Measurements from ENCODE around the gene CARD11. TPM values are rescaled to one million over a fixed set of nuclear protein-coding genes. Genes with fewer than 3 reads are reported as not detected.

The CARD11 gene
- total RNA-seq, 6 experiments from 2014 or later = not detected

DNA sequence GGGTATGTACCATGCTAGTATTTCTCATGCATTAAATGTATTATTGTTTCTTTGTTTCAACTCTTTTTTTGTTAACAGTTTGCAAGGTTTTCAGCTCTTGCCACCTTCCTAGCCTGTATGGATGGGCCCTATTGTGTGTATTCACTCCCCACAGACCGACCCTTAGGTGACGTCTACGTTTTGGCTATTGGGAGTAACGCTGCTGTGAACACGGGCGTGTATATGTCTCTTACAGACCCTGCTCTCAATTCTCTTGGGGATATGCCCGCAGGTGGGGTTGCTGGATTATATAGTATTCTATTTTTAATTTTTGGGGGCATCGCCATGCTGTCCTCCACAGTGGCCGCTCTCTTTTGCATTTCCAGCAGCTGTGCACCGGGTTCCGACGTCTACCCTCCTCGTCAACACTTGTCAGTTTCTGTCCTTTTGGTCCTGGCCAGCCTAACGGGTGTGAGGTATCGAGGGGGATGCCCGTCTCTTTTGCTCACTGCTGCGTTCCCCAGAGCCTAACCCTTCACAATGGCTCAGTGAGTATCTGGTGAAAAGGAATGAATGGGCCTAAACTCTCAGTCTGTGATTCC, 135.5 kb downstream of the CARD11 start:
- H3K4me3 Mint-ChIP-seq = no peak overlapping the region
- peaks cover 4% of the 10 kb centered on the region; the same call in 1 of the 2 replicates for H3K9me3 Mint-ChIP-seq
- no peak overlapping the region for H3K27ac Mint-ChIP-seq
- no peaks in the 10 kb centered on the region for H3K4me1 Mint-ChIP-seq (ENCODE audit: low read depth)
- H3K27me3 Mint-ChIP-seq (ENCODE audit: insufficient read depth) = peaks cover 5% of the 10 kb centered on the region
- no peaks in the 10 kb centered on the region for H3K36me3 Mint-ChIP-seq (ENCODE audit: low read depth)
- no peak for DNase-seq
- TF ChIP-seq, protein P1, sequence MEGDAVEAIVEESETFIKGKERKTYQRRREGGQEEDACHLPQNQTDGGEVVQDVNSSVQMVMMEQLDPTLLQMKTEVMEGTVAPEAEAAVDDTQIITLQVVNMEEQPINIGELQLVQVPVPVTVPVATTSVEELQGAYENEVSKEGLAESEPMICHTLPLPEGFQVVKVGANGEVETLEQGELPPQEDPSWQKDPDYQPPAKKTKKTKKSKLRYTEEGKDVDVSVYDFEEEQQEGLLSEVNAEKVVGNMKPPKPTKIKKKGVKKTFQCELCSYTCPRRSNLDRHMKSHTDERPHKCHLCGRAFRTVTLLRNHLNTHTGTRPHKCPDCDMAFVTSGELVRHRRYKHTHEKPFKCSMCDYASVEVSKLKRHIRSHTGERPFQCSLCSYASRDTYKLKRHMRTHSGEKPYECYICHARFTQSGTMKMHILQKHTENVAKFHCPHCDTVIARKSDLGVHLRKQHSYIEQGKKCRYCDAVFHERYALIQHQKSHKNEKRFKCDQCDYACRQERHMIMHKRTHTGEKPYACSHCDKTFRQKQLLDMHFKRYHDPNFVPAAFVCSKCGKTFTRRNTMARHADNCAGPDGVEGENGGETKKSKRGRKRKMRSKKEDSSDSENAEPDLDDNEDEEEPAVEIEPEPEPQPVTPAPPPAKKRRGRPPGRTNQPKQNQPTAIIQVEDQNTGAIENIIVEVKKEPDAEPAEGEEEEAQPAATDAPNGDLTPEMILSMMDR (IDR thresholded peaks at IDR 0.05) = no peak

DNA sequence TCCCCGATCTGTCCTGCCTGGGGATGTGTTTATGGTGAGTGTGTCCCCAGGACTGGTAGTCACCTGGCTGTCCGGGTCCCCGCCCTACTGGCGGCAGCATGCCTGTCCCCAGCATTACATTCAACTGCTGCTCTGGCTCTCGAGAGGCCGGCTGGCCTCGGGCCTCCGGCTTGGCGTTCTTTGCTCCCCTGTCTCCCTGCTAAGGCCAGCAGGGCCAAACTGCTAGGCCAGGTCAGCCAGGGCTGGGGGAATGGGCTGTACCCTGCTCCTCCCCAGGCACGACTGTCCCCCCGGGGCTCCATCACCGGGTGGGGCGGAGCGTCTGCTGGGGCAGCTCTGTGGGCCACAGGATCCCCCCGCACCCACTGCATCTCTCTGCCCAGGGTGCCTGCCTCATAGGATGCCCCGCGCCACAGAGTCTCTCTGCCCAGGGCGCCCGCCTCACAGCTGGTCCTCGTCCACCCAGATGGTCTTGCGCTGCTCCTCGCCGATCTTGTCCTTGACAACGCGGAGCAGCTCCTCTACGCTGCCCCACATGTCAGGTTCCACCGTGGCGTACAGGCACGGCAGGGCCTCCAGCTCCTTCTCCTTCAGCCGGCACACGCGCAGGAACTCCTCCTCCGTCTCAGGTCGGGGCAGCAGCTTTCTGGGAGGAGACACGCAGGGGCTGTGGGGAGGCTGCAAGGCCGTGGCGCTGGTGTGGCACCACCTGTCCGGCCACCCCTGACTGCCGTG, 137.3 kb downstream of the CARD11 start:
- TF ChIP-seq, protein P1 (IDR thresholded peaks at IDR 0.05) = no peak
- Mint-ChIP-seq H3K36me3 (ENCODE audit: low read depth) (no peaks in the 10 kb centered on the region), H3K27me3 (ENCODE audit: insufficient read depth) (peaks cover 10% of the 10 kb centered on the region), H3K4me1 (ENCODE audit: low read depth) (no peaks in the 10 kb centered on the region), H3K9me3 (peaks cover 4% of the 10 kb centered on the region; the same call in 1 of the 2 replicates), H3K4me3 (no peak overlapping the region), H3K27ac (no peak overlapping the region)
- no peak for DNase-seq

DNA sequence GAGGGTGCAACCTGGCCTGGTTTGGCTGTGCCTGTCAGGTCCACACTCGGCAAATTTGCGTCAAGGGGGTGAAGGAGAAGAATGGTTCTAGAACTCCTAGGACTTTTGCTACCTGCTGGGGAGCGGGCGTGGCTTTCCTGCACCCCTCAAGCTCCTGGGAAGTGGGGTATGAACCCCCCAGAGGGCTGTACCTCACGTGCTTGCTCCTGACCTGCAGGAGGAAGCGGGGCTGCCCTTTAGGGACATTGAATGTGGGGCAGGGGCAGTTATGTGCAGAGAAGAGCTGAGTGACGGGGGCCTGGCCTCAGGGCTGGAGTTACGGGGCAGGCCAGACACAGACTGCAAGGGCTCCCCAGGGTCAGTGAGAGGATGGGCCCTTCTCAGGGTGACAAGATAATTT, 138.2 kb downstream of the CARD11 start:
- peaks cover 10% of the 10 kb centered on the region for H3K27me3 Mint-ChIP-seq (ENCODE audit: insufficient read depth)
- peaks cover 4% of the 10 kb centered on the region; the same call in 1 of the 2 replicates for H3K9me3 Mint-ChIP-seq
- DNase-seq = no peak
- no peaks in the 10 kb centered on the region for H3K36me3 Mint-ChIP-seq (ENCODE audit: low read depth)
- no peak overlapping the region for H3K4me3 Mint-ChIP-seq
- no peaks in the 10 kb centered on the region for H3K4me1 Mint-ChIP-seq (ENCODE audit: low read depth)
- H3K27ac Mint-ChIP-seq = no peak overlapping the region
- TF ChIP-seq, protein P1 (IDR thresholded peaks at IDR 0.05) = no peak

DNA sequence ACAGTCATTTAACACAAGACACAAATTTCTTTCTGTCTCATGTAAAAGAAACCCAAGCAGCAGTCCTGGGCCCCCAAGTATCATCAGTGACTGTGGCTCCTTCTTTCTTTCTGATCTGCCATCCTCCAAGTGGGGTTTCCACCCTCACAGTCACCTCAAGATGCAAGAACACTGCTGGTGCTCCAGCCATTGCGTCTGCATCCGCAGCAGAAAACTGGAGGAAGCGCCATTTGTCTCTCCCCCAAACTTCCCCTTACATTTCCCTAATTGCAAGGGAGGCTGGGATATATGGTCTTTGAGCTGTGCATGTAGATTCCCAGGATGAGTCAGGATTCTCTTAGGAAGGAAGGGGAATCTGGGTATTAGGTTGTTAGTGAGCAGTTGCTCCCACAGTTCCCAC, 138.6 kb downstream of the CARD11 start:
- Mint-ChIP-seq H3K27me3 (ENCODE audit: insufficient read depth) (peaks cover 10% of the 10 kb centered on the region), H3K4me1 (ENCODE audit: low read depth) (no peaks in the 10 kb centered on the region), H3K27ac (no peak overlapping the region), H3K4me3 (no peak overlapping the region), H3K36me3 (ENCODE audit: low read depth) (no peaks in the 10 kb centered on the region), H3K9me3 (peaks cover 6% of the 10 kb centered on the region; the same call in 1 of the 2 replicates)
- DNase-seq = no peak
- TF ChIP-seq, protein P1 (IDR thresholded peaks at IDR 0.05) = no peak

DNA sequence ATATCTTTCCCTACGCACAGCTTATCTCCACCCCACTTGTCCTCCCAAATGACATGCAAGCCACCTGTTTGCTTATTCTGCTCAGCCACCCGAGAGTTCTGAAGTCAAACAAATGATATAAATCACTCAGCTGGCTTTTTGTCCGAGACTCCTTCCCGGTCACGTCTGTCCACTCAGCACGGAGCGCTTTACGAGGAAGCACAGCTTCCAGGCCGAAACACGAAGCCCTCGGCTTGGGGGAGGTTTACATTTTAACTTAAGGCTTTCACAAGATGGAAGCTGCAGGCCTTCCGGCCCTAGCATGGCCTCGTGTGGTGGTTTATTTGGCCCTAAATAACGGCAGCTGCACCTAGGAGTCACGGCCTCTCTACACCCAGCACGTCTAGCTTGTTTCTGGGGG, 139.5 kb downstream of the CARD11 start:
- Mint-ChIP-seq H3K27ac (no peak overlapping the region), H3K9me3 (peaks cover 8% of the 10 kb centered on the region; the same call in 1 of the 2 replicates), H3K4me3 (no peak overlapping the region), H3K4me1 (ENCODE audit: low read depth) (no peaks in the 10 kb centered on the region), H3K36me3 (ENCODE audit: low read depth) (no peaks in the 10 kb centered on the region), H3K27me3 (ENCODE audit: insufficient read depth) (peaks cover 10% of the 10 kb centered on the region)
- TF ChIP-seq, protein P1 (IDR thresholded peaks at IDR 0.05) = no peak
- no peak for DNase-seq

Data from HFFc6 (cell line).